K562 (cell line): ENCODE measurements around the gene CASKIN1. TPM values are rescaled to one million over a fixed set of nuclear protein-coding genes. Genes with fewer than 3 reads are reported as not detected.
A peak's percentile ranks its signal among the peaks of the same experiment; 100 is the strongest.

ENCODE experiments used
- ATAC-seq: fragments of 200-7000 bp; cut with Tn5 transposase; 3 replicates; pipeline ENCODE4 v1.9.1; 2020; ENCODE audit warnings: moderate library complexity
- BruUV-seq: library from RNA; stranded (reverse); fragments of 400-500 nt; replicated peaks from 2 replicates; lab custom pipeline; 2021; lab: Mats Ljungman, UMichigan
- CTCF ChIA-PET: fragments of 300-600 bp; formaldehyde crosslinking; extraction: SDS; loops from one replicate; lab custom pipeline; 2021; ENCODE audit warnings: low intra/inter-chr PET ratio; lab: Yijun Ruan, JAX
- POLR2A ChIA-PET: fragments of 300-600, 350-650 bp; sonication (Branson Sonifier 250); formaldehyde crosslinking; extraction: SDS; loops from one replicate; lab custom pipeline; 2021; ENCODE audit warnings: antibody characterized with exemption, inconsistent platforms; lab: Yijun Ruan, JAX
- DNase-seq, 4 experiments: peaks; one replicate each; pipeline versions ENCODE4 v3.0.0 to v3.0.0-alpha.2; 2011 to 2018; ENCODE audit warnings: low spot score in 3 of 4, mixed read lengths in 3 of 4; ENCODE audit errors: extremely low read depth in 1 of 4
- FAIRE-seq: peaks from 2 replicates; lab custom pipeline; 2011; peaks lifted over from hg19 to GRCh38; lab: Jason Lieb, UNC
- H2AFZ ChIP-seq: 2 replicates; pipeline ENCODE4 v1.6.0; 2011; ENCODE audit warnings: low read depth, low read length, control low read depth, inconsistent platforms
- H3K27ac ChIP-seq: fragments of 200-600 bp; 3 replicates; pipeline ENCODE4 v1.8.0; 2011; ENCODE audit warnings: low read depth, mild to moderate bottlenecking, control low read depth, inconsistent platforms, low read length, moderate library complexity, mixed read lengths; ENCODE audit errors: extremely low read depth
- H3K27me3 ChIP-seq, 2 experiments: fragments of 300-600 bp in 1 of 2; 2 replicates in 1 of 2; 3 replicates in 1 of 2; pipeline versions ENCODE4 v1.6.0 to v1.8.0; 2011; ENCODE audit warnings: inconsistent platforms in 2 of 2, low read length in 2 of 2, mild to moderate bottlenecking in 1 of 2, mixed read lengths in 1 of 2, moderate library complexity in 1 of 2; ENCODE audit not compliant: control insufficient read depth in 2 of 2, insufficient read depth in 2 of 2
- H3K36me3 ChIP-seq: fragments of 300-600 bp; 3 replicates; pipeline ENCODE4 v1.8.0; 2011; ENCODE audit warnings: mild to moderate bottlenecking, low read length, inconsistent platforms; ENCODE audit not compliant: control insufficient read depth, insufficient read depth
- H3K4me1 ChIP-seq, 2 experiments: fragments of 200-600 bp in 1 of 2; replicated peaks in 1 of 2; 2 replicates in 1 of 2; 3 replicates in 1 of 2; pipeline versions ENCODE4 v1.5.1 to v1.8.0; 2011; ENCODE audit warnings: inconsistent platforms in 2 of 2, low read length in 2 of 2, mild to moderate bottlenecking in 1 of 2, mixed read lengths in 1 of 2, moderate library complexity in 1 of 2; ENCODE audit not compliant: control insufficient read depth in 2 of 2, insufficient read depth in 2 of 2
- H3K4me2 ChIP-seq: 2 replicates; pipeline ENCODE4 v1.6.1; 2011; ENCODE audit warnings: low read length, control low read depth, inconsistent platforms, mixed read lengths; ENCODE audit not compliant: insufficient read depth
- H3K4me3 ChIP-seq: fragments of 200-600 bp; sonication (generic), shearing (Covaris generic); 2 replicates; pipeline ENCODE4 v1.5.1; 2016; ENCODE audit warnings: control low read depth, inconsistent platforms
- H3K79me2 ChIP-seq: fragments of 200-600 bp; 3 replicates; pipeline ENCODE4 v1.8.0; 2011; ENCODE audit warnings: low read length, inconsistent platforms; ENCODE audit not compliant: control insufficient read depth, insufficient read depth
- H3K9ac ChIP-seq, 2 experiments: 2 replicates each; pipeline versions ENCODE4 v1.6.0 to v1.6.1; 2011; ENCODE audit warnings: low read depth in 2 of 2, low read length in 2 of 2, control low read depth in 1 of 2, inconsistent platforms in 1 of 2, mild to moderate bottlenecking in 1 of 2, mixed read lengths in 1 of 2; ENCODE audit not compliant: insufficient read depth in 1 of 2
- H3K9me1 ChIP-seq: one replicate; pipeline ENCODE4 v1.6.0; 2011; ENCODE audit warnings: inconsistent platforms, mild to moderate bottlenecking, low read length, moderate library complexity; ENCODE audit not compliant: control insufficient read depth, insufficient read depth
- H3K9me3 ChIP-seq: replicated peaks from 2 replicates; pipeline ENCODE4 v1.5.1; 2011; ENCODE audit warnings: low read depth, low read length, inconsistent platforms; ENCODE audit not compliant: control insufficient read depth, insufficient read depth
- H4K20me1 ChIP-seq: replicated peaks from 2 replicates; pipeline ENCODE4 v1.6.1; 2011; ENCODE audit warnings: low read length, inconsistent platforms, mixed read lengths; ENCODE audit not compliant: control insufficient read depth, insufficient read depth
- NR2C1 ChIP-seq, 2 experiments: fragments of 450-650 bp; IDR thresholded peaks; 2 replicates each; pipeline ENCODE4 v1.6.1; 2017; ENCODE audit warnings: mild to moderate bottlenecking in 2 of 2, antibody characterized with exemption in 1 of 2, inconsistent platforms in 1 of 2, missing compliant biosample characterization in 1 of 2, missing genetic modification characterization in 1 of 2
- NR2C2 ChIP-seq, 2 experiments: fragments of 200-800 bp in 1 of 2; sonication (Bioruptor generic) in 1 of 2; sonication (generic) in 1 of 2; formaldehyde crosslinking in 1 of 2; IDR thresholded peaks; 2 replicates each; pipeline versions ENCODE4 v1.6.1 to v1.8.0; 2016 to 2022; ENCODE audit warnings: mild to moderate bottlenecking in 1 of 2, missing compliant biosample characterization in 1 of 2, missing genetic modification characterization in 1 of 2, missing genetic modification reagents in 1 of 2
- PRPF4 ChIP-seq: fragments of 200-400 bp; formaldehyde crosslinking; IDR thresholded peaks from one replicate; pipeline ENCODE4 v1.6.1; 2017; ENCODE audit warnings: low read length, low read depth, mild to moderate bottlenecking; ENCODE audit not compliant: insufficient read depth, poor library complexity, severe bottlenecking
- RUNX1 ChIP-seq: sonication (generic); IDR thresholded peaks from 2 replicates; pipeline ENCODE4 v1.6.1; 2016; ENCODE audit warnings: antibody characterized with exemption, low read depth
- ZBTB7A ChIP-seq: IDR thresholded peaks from 2 replicates; pipeline ENCODE4 v1.6.1; 2011; ENCODE audit warnings: low read depth, mild to moderate bottlenecking, low read length, moderate library complexity, borderline replicate concordance; ENCODE audit not compliant: control insufficient read depth
- ZFP30 ChIP-seq: fragments of 250-450 bp; sonication (Bioruptor Pico); IDR thresholded peaks from 2 replicates; pipeline ENCODE4 v1.8.0; 2022; ENCODE audit warnings: moderate library complexity, mild to moderate bottlenecking, inconsistent platforms, borderline replicate concordance
- ZNF12 ChIP-seq: sonication (generic); formaldehyde crosslinking; IDR thresholded peaks from 2 replicates; pipeline ENCODE4 v1.4.0; 2020; ENCODE audit warnings: mild to moderate bottlenecking, missing genetic modification reagents
- WGBS: fragments of 100-300 bp; shearing (Covaris generic); methylation state at CpG from one replicate; pipeline ENCODE4 v1.1.6; 2016; ENCODE audit warnings: low coverage, mixed read lengths; ENCODE audit not compliant: insufficient coverage; ENCODE audit errors: missing lambda C conversion rate; 5-methylcytosine and 5-hydroxymethylcytosine counted together
- in situ Hi-C: fragments of 300-500 bp; cut with MboI; formaldehyde crosslinking; loops from 4 replicates; pipeline ENCODE4 v1.15.0; 2018; ENCODE audit warnings: inconsistent platforms, mixed read lengths
- intact Hi-C: fragments of 100-400 bp; cut with micrococcal nuclease; formaldehyde crosslinking; loops from 2 replicates; pipeline ENCODE4 v1.14.2; 2022
- polyA plus RNA-seq, 8 experiments: library from polyadenylated mRNA; depleted of rRNA in 4 of 8; stranded (reverse) in 5 of 8; unstranded in 3 of 8; fragments of >200 nt; fragmentation: Nextera tagmentation in 2 of 8; fragmentation: Illumina TruSeq in 1 of 8; extraction: Ambion mirVana in 2 of 8; extraction: Trizol in 1 of 8; gene quantifications; 2 replicates each; pipeline versions ENCODE4 v1.2.1 to v1.2.3, GENCODE V29; 2011 to 2014; ENCODE audit warnings: inconsistent platforms in 1 of 8, missing spikeins in 1 of 8
- total RNA-seq, 7 experiments: library from RNA; depleted of rRNA in 6 of 7; stranded (reverse); fragments of >200 nt in 6 of 7; fragmentation: Illumina TruSeq in 2 of 7; extraction: Trizol in 2 of 7; gene quantifications; 2 replicates each; pipeline versions ENCODE4 v1.2.1 to v1.2.3, GENCODE V29; 2011 to 2021; ENCODE audit warnings: low replicate concordance in 1 of 7
- TF ChIP-seq, protein P1 (sequence below): IDR thresholded peaks from 3 replicates; pipeline ENCODE4 v1.6.1; 2011; ENCODE audit warnings: borderline replicate concordance, mild to moderate bottlenecking, moderate library complexity; ENCODE audit not compliant: insufficient read length; ENCODE audit errors: extremely low read depth
- TF ChIP-seq, protein P2 (sequence below): sonication (generic); formaldehyde crosslinking; IDR thresholded peaks from 2 replicates; pipeline ENCODE4 v1.8.1; 2023; ENCODE audit warnings: mild to moderate bottlenecking, missing genetic modification reagents

Gene CASKIN1
- total and polyA plus RNA-seq, 9 of the 15 experiments (the other 6 are each of a cell fraction or from before 2014, with no cell fraction given): 0.15 to 4.5 (median 1.5) TPM; not detected in 2

- H3K4me2 ChIP-seq: no peak overlapping the region
- H3K79me2 ChIP-seq: no peaks in the 10 kb centered on the region
- no peaks in the 10 kb centered on the region for H3K27me3 ChIP-seq
- H3K9me1 ChIP-seq: no peaks in the 10 kb centered on the region
- 68% methylated on average over 18 of the region's 25 CpGs for WGBS
- in situ Hi-C loops: no loop called here
- TF ChIP-seq NR2C2 (CRISPR knock-in tag; IDR thresholded peaks at IDR 0.05): peak; percentile 85; the same call in 1 of the 2 replicates
- TF ChIP-seq NR2C2 (tag; IDR thresholded peaks at IDR 0.05): peak; percentile 91
- TF ChIP-seq, protein P1, sequence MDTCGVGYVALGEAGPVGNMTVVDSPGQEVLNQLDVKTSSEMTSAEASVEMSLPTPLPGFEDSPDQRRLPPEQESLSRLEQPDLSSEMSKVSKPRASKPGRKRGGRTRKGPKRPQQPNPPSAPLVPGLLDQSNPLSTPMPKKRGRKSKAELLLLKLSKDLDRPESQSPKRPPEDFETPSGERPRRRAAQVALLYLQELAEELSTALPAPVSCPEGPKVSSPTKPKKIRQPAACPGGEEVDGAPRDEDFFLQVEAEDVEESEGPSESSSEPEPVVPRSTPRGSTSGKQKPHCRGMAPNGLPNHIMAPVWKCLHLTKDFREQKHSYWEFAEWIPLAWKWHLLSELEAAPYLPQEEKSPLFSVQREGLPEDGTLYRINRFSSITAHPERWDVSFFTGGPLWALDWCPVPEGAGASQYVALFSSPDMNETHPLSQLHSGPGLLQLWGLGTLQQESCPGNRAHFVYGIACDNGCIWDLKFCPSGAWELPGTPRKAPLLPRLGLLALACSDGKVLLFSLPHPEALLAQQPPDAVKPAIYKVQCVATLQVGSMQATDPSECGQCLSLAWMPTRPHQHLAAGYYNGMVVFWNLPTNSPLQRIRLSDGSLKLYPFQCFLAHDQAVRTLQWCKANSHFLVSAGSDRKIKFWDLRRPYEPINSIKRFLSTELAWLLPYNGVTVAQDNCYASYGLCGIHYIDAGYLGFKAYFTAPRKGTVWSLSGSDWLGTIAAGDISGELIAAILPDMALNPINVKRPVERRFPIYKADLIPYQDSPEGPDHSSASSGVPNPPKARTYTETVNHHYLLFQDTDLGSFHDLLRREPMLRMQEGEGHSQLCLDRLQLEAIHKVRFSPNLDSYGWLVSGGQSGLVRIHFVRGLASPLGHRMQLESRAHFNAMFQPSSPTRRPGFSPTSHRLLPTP: no peak
- no peak for TF ChIP-seq ZFP30 (CRISPR knock-in tag)
- no peak for TF ChIP-seq RUNX1
- TF ChIP-seq ZNF12 (CRISPR knock-in tag): no peak
- TF ChIP-seq, protein P2, sequence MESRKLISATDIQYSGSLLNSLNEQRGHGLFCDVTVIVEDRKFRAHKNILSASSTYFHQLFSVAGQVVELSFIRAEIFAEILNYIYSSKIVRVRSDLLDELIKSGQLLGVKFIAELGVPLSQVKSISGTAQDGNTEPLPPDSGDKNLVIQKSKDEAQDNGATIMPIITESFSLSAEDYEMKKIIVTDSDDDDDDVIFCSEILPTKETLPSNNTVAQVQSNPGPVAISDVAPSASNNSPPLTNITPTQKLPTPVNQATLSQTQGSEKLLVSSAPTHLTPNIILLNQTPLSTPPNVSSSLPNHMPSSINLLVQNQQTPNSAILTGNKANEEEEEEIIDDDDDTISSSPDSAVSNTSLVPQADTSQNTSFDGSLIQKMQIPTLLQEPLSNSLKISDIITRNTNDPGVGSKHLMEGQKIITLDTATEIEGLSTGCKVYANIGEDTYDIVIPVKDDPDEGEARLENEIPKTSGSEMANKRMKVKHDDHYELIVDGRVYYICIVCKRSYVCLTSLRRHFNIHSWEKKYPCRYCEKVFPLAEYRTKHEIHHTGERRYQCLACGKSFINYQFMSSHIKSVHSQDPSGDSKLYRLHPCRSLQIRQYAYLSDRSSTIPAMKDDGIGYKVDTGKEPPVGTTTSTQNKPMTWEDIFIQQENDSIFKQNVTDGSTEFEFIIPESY (CRISPR knock-in tag): peak; percentile 87
- peak; percentile 80 for TF ChIP-seq PRPF4
- peak; percentile 94 for TF ChIP-seq NR2C1 (IDR thresholded peaks at IDR 0.05)
- TF ChIP-seq NR2C1 (tag; IDR thresholded peaks at IDR 0.05): peak; percentile 95
- peak; percentile 72; the same call in 1 of the 2 replicates for TF ChIP-seq ZBTB7A
- peaks cover 0 to 67% of the 10 kb centered on the region in 2 experiments; a peak in 2 of 5 replicates for H3K4me1 ChIP-seq
- H3K9me3 ChIP-seq: no peaks in the 10 kb centered on the region
- H3K27ac ChIP-seq: no peak overlapping the region
- ChIA-PET POLR2A (interaction anchor here (0.7 to 3.4 kb wide), 4 partner anchors 11 to 38 kb away, joined by 3 to 11 read pairs (median 4); partner anchors contain the start of gene TRAF7), CTCF (no interaction called here)
- no peak overlapping the region for H2AFZ ChIP-seq
- DNase-seq: peak in 1 of 4 experiments; percentile 42
- no peak overlapping the region for H3K4me3 ChIP-seq
- ATAC-seq: no peak
- no TSS peak for BruUV-seq
- 0 out of 2 replicates have a peak, but pooled peaks cover 3% of the 10 kb centered on the region for H4K20me1 ChIP-seq
- FAIRE-seq: no peak
- intact Hi-C loops: no loop called here
- H3K36me3 ChIP-seq: no peaks in the 10 kb centered on the region
- H3K9ac ChIP-seq: peak overlapping the region in 1 of 2 experiments; percentile 26; a peak in 1 of 4 replicates
These were observed 7.0 kb downstream of the CASKIN1 start for GRCh38 chr16:2189252-2189893.
